Endothelial cell of umbilical vein (primary cell): ENCODE results near the gene TAGLN2. TPM values are rescaled to one million over a fixed set of nuclear protein-coding genes. Genes with fewer than 3 reads are reported as not detected.

Experiments
- BruUV-seq: library from RNA; stranded (reverse); fragments of 400-500 nt; replicated peaks from 2 replicates; lab custom pipeline; 2021; lab: Mats Ljungman, UMichigan
- CTCF ChIA-PET: fragments of 300-600, 350-600 bp; sonication (Branson Sonifier 250); formaldehyde crosslinking; loops from one replicate; lab custom pipeline; 2021; ENCODE audit warnings: antibody characterized with exemption, inconsistent platforms; lab: Charles Lee
- POLR2A ChIA-PET: fragments of 300-600, 350-600 bp; sonication (Branson Sonifier 250); formaldehyde crosslinking; loops from one replicate; lab custom pipeline; 2021; ENCODE audit warnings: antibody characterized with exemption, inconsistent platforms; lab: Charles Lee
- DNase-seq: peaks from one replicate; pipeline ENCODE4 v3.0.0-alpha.2; 2011; ENCODE audit warnings: low read depth, low spot score
- FAIRE-seq: peaks from 2 replicates; lab custom pipeline; 2011; peaks lifted over from hg19 to GRCh38; lab: Jason Lieb, UNC
- H2AFZ ChIP-seq: 2 replicates; pipeline ENCODE4 v1.6.0; 2012; ENCODE audit warnings: low read depth, low read length, control low read depth, inconsistent platforms
- H3K27ac ChIP-seq: 2 replicates; pipeline ENCODE4 v1.5.1; 2011; ENCODE audit warnings: low read depth, mild to moderate bottlenecking, control low read depth, low read length, moderate library complexity; ENCODE audit not compliant: insufficient read depth
- H3K27me3 ChIP-seq, 2 experiments: 2 replicates each; pipeline versions ENCODE4 v1.6.0 to v1.6.1; 2011; ENCODE audit warnings: low read length in 2 of 2, mixed read lengths in 1 of 2; ENCODE audit not compliant: control insufficient read depth in 2 of 2, insufficient read depth in 2 of 2
- H3K36me3 ChIP-seq, 2 experiments: 2 replicates in 1 of 2; 3 replicates in 1 of 2; pipeline ENCODE4 v1.5.1; 2011; ENCODE audit warnings: low read length in 2 of 2, mild to moderate bottlenecking in 1 of 2, moderate library complexity in 1 of 2; ENCODE audit not compliant: control insufficient read depth in 2 of 2, insufficient read depth in 2 of 2; ENCODE audit errors: extremely low read depth in 1 of 2
- H3K4me1 ChIP-seq: 3 replicates; pipeline ENCODE4 v1.5.1; 2011; ENCODE audit warnings: mild to moderate bottlenecking, low read length; ENCODE audit not compliant: control insufficient read depth, insufficient read depth; ENCODE audit errors: extremely low read depth
- H3K4me2 ChIP-seq: 2 replicates; pipeline ENCODE4 v1.6.1; 2011; ENCODE audit warnings: low read length, control low read depth, mixed read lengths; ENCODE audit not compliant: insufficient read depth
- H3K4me3 ChIP-seq, 3 experiments: fragments of 200-600 bp in 1 of 3; sonication (generic), shearing (Covaris generic) in 1 of 3; replicated peaks in 1 of 3; 2 replicates each; pipeline ENCODE4 v1.5.1; 2011 to 2016; ENCODE audit warnings: control low read depth in 3 of 3, low read length in 3 of 3, mild to moderate bottlenecking in 2 of 3, inconsistent platforms in 1 of 3, low read depth in 1 of 3, moderate library complexity in 1 of 3; ENCODE audit not compliant: insufficient read depth in 1 of 3
- H3K79me2 ChIP-seq: 2 replicates; pipeline ENCODE4 v1.6.0; 2012; ENCODE audit warnings: low read length, inconsistent platforms; ENCODE audit not compliant: control insufficient read depth, insufficient read depth
- H3K9ac ChIP-seq: replicated peaks from 2 replicates; pipeline ENCODE3; 2011; ENCODE audit warnings: low read length, control low read depth; ENCODE audit not compliant: insufficient read depth; ENCODE audit errors: extremely low read depth
- H3K9me1 ChIP-seq: replicated peaks from 3 replicates; pipeline ENCODE4 v1.6.0; 2011; ENCODE audit warnings: mild to moderate bottlenecking, low read length; ENCODE audit not compliant: control insufficient read depth, insufficient read depth; ENCODE audit errors: extremely low read depth
- H3K9me3 ChIP-seq: replicated peaks from 2 replicates; pipeline ENCODE4 v1.5.1; 2012; ENCODE audit warnings: low read length, inconsistent platforms; ENCODE audit not compliant: control insufficient read depth, insufficient read depth
- H4K20me1 ChIP-seq: replicated peaks from 2 replicates; pipeline ENCODE3; 2011; ENCODE audit warnings: mild to moderate bottlenecking, low read length; ENCODE audit not compliant: control insufficient read depth, insufficient read depth; ENCODE audit errors: extremely low read depth
- EZH2 ChIP-seq: IDR thresholded peaks from 2 replicates; pipeline ENCODE4 v1.6.1; 2012; ENCODE audit warnings: borderline replicate concordance, low read depth, mild to moderate bottlenecking, moderate library complexity, low read length, inconsistent platforms; ENCODE audit not compliant: severe bottlenecking
- FOS ChIP-seq: IDR thresholded peaks from 2 replicates; pipeline ENCODE4 v1.6.1; 2011; ENCODE audit warnings: mild to moderate bottlenecking, low read length, moderate library complexity, borderline replicate concordance; ENCODE audit not compliant: insufficient read depth
- GATA2 ChIP-seq: IDR thresholded peaks from 2 replicates; pipeline ENCODE4 v1.7.0; 2011; ENCODE audit warnings: low read depth, mild to moderate bottlenecking, moderate library complexity, mixed read lengths, low read length; ENCODE audit not compliant: insufficient read length, insufficient read depth
- JUN ChIP-seq: IDR thresholded peaks from 2 replicates; pipeline ENCODE4 v1.6.1; 2011; ENCODE audit warnings: borderline replicate concordance, low read depth; ENCODE audit not compliant: insufficient read length, insufficient read depth
- MYC ChIP-seq: IDR thresholded peaks from one replicate; pipeline ENCODE4 v1.6.1; 2011; ENCODE audit warnings: mild to moderate bottlenecking, low read depth, low read length
- POLR2A ChIP-seq: IDR thresholded peaks from 2 replicates; pipeline ENCODE4 v1.6.1; 2012; ENCODE audit warnings: low read depth, mild to moderate bottlenecking, control low read depth, low read length
- POLR2AphosphoS5 ChIP-seq: IDR thresholded peaks from 2 replicates; pipeline ENCODE4 v1.6.1; 2012; ENCODE audit warnings: low read depth, mild to moderate bottlenecking, control low read depth, low read length, moderate library complexity; ENCODE audit not compliant: insufficient read depth
- dilution Hi-C: fragments of 300-500 bp; cut with MboI; formaldehyde crosslinking; loops from one replicate; pipeline ENCODE4 v1.15.0; 2019; ENCODE audit warnings: low sequenced_read_pairs; ENCODE audit not compliant: extremely low pct_ligation_motif_present
- intact Hi-C: fragments of 100-400 bp; cut with micrococcal nuclease; formaldehyde crosslinking; loops from one replicate; pipeline ENCODE4 v1.10.0; 2022
- polyA plus RNA-seq, 4 experiments: library from polyadenylated mRNA; depleted of rRNA in 3 of 4; stranded (reverse) in 3 of 4; unstranded in 1 of 4; fragments of >200 nt; gene quantifications; 2 replicates each; pipeline versions ENCODE4 v1.2.1 to v1.2.3, GENCODE V29; 2011 to 2012; ENCODE audit warnings: missing spikeins in 1 of 4
- total RNA-seq: library from RNA; stranded (reverse); gene quantifications from 2 replicates; pipeline ENCODE4 v1.2.3, GENCODE V29; 2021
- TF ChIP-seq, protein P1 (sequence below): IDR thresholded peaks from 2 replicates; pipeline ENCODE4 v1.6.1; 2011; ENCODE audit not compliant: insufficient read depth, insufficient read length
- TF ChIP-seq, protein P2 (sequence below), 2 donors: IDR thresholded peaks; 1 replicate in 1 of 2; 2 replicates in 1 of 2; pipeline ENCODE4 v1.5.1; 2011; ENCODE audit warnings: low read length in 2 of 2, mild to moderate bottlenecking in 2 of 2, moderate library complexity in 2 of 2, control low read depth in 1 of 2, inconsistent platforms in 1 of 2, low read depth in 1 of 2; ENCODE audit not compliant: insufficient read depth in 1 of 2; ENCODE audit errors: extremely low read depth in 1 of 2

Gene TAGLN2
- total and polyA plus RNA-seq, 2 donors (not counting 3 experiments of a cell fraction or from before 2014, with no cell fraction given), result 646 to 1,279 TPM

DNA sequence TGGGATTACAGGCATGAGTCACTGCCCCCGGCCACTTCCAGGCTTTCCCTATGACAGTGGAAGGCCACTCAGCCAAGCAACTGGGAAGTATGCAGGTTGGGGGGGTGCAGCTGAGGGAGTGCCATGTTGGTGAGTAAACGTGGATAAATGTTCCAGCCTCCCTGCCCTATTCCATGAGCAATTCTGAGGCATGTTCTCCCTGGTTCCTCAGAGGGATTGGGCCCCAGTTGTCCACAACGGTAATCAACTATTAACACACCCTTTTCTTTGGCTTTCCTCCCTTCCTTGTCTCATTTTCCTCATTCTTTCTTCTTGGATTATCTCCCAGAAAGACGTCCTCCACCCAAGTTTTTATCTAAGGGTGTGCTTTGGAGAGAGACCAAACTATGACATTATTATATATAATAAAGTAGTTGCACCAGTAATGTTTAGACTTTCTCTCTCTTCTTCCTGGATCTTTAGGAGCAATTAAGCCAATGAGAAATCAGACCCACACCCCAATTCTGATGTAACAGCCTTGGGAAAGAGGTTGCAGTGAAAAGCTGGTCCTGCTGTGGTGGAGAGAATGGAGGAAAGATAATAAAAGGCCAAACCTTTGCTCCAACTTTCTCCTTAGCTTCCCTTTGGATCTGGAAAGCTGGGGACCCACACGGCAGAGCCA is 35.5 kb upstream of the TAGLN2 start:
- no peak overlapping the region for H3K27ac ChIP-seq
- no peak for FAIRE-seq
- intact Hi-C loops, result no loop called here

More for the DNA sequence above, 35.5 kb upstream of the TAGLN2 start:
- Histone ChIP-seq H3K9me3 (no peaks in the 10 kb centered on the region), H4K20me1 (no peaks in the 10 kb centered on the region), H3K4me2 (no peak overlapping the region), H3K27me3 (peaks cover 4 to 13% of the 10 kb centered on the region in 2 experiments), H3K36me3 (no peaks in the 10 kb centered on the region), H3K79me2 (no peaks in the 10 kb centered on the region), H3K4me3 (no peak overlapping the region), H3K9ac (no peak overlapping the region), H3K4me1 (no peaks in the 10 kb centered on the region), H3K9me1 (no peaks in the 10 kb centered on the region), H2AFZ (no peak overlapping the region)
- TF ChIP-seq MYC (no peak), POLR2A (no peak), EZH2 (no peak), FOS (no peak), GATA2 (no peak), POLR2AphosphoS5 (no peak), JUN (no peak)
- TF ChIP-seq, protein P1, sequence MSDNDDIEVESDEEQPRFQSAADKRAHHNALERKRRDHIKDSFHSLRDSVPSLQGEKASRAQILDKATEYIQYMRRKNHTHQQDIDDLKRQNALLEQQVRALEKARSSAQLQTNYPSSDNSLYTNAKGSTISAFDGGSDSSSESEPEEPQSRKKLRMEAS, result no peak
- TF ChIP-seq, protein P2, sequence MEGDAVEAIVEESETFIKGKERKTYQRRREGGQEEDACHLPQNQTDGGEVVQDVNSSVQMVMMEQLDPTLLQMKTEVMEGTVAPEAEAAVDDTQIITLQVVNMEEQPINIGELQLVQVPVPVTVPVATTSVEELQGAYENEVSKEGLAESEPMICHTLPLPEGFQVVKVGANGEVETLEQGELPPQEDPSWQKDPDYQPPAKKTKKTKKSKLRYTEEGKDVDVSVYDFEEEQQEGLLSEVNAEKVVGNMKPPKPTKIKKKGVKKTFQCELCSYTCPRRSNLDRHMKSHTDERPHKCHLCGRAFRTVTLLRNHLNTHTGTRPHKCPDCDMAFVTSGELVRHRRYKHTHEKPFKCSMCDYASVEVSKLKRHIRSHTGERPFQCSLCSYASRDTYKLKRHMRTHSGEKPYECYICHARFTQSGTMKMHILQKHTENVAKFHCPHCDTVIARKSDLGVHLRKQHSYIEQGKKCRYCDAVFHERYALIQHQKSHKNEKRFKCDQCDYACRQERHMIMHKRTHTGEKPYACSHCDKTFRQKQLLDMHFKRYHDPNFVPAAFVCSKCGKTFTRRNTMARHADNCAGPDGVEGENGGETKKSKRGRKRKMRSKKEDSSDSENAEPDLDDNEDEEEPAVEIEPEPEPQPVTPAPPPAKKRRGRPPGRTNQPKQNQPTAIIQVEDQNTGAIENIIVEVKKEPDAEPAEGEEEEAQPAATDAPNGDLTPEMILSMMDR (IDR thresholded peaks at IDR 0.05; ENCODE audit: extremely low read depth in 1 of 2, insufficient read depth in 1 of 2, low read depth in 1 of 2, low read length in 2 of 2), result no peak
- ChIA-PET CTCF (no interaction called here), POLR2A (no interaction called here)
- dilution Hi-C loops, result no loop called here
- no TSS peak for BruUV-seq
- DNase-seq, result no peak
